Stimulated activated CD4-positive, alpha-beta T cell treated with anti-CD3 and anti-CD28 coated beads, Interleukin-4, amount 100 ng/mL, for 48 hours (primary cell): Measurements from ENCODE around the gene RNF207.

Source experiments
- DNase-seq, 2 donors: peaks; one replicate each; pipeline ENCODE4 v3.0.0-alpha.2; 2020; ENCODE audit warnings: low read depth in 2 of 2

Gene RNF207

GRCh38 chr1:6269720-6270400 lies 63.9 kb downstream of the RNF207 start:
- no peak for DNase-seq

- no peak for DNase-seq
Observed at GRCh38 chr1:6270401-6270800, 64.5 kb downstream of the RNF207 start.
